GM06990 (cell line): ENCODE measurements around the gene KIF13A.

Experiments
- DNase-seq: peaks from one replicate; pipeline ENCODE4 v3.0.0-alpha.2; 2011; ENCODE audit not compliant: insufficient read length; ENCODE audit errors: extremely low read depth
- H3K27me3 ChIP-seq: replicated peaks from 2 replicates; pipeline ENCODE4 v1.6.0; 2011; ENCODE audit warnings: low read length; ENCODE audit not compliant: control insufficient read depth, insufficient read depth
- H3K36me3 ChIP-seq: 2 replicates; pipeline ENCODE4 v1.5.1; 2011; ENCODE audit warnings: low read length; ENCODE audit not compliant: control insufficient read depth, insufficient read depth
- H3K4me3 ChIP-seq: replicated peaks from 2 replicates; pipeline ENCODE4 v1.5.1; 2011; ENCODE audit warnings: low read depth, mild to moderate bottlenecking, control low read depth, low read length
- CTCF ChIP-seq: IDR thresholded peaks from 2 replicates; pipeline ENCODE4 v1.5.1; 2011; ENCODE audit warnings: low read length, control low read depth, mild to moderate bottlenecking, inconsistent platforms; ENCODE audit not compliant: insufficient read depth, poor library complexity, severe bottlenecking

Gene KIF13A

GRCh38 chr6:17971128-17972073 is 16.0 kb downstream of the KIF13A start:
- DNase-seq = no peak
- TF ChIP-seq CTCF = no peak
- no peak overlapping the region for H3K4me3 ChIP-seq
- H3K36me3 ChIP-seq = no peaks in the 10 kb centered on the region
- H3K27me3 ChIP-seq = no peaks in the 10 kb centered on the region

- no peak for TF ChIP-seq CTCF
- no peak for DNase-seq
- H3K27me3 ChIP-seq = no peaks in the 10 kb centered on the region
- H3K36me3 ChIP-seq = no peaks in the 10 kb centered on the region
- H3K4me3 ChIP-seq = no peak overlapping the region
Measured at GRCh38 chr6:17968876-17969275, 18.6 kb downstream of the KIF13A start.

GRCh38 chr6:17967668-17968518 is 19.5 kb downstream of the KIF13A start:
- Histone ChIP-seq H3K36me3 (no peaks in the 10 kb centered on the region), H3K27me3 (no peaks in the 10 kb centered on the region), H3K4me3 (no peak overlapping the region)
- DNase-seq = no peak
- TF ChIP-seq CTCF = no peak

- H3K27me3 ChIP-seq = no peaks in the 10 kb centered on the region
- no peak for TF ChIP-seq CTCF
- no peak for DNase-seq
- no peaks in the 10 kb centered on the region for H3K36me3 ChIP-seq
- no peak overlapping the region for H3K4me3 ChIP-seq
Measured at GRCh38 chr6:17966451-17966850, 21.0 kb downstream of the KIF13A start.

- no peaks in the 10 kb centered on the region for H3K36me3 ChIP-seq
- no peak for TF ChIP-seq CTCF
- no peak for DNase-seq
- H3K4me3 ChIP-seq = no peak overlapping the region
- H3K27me3 ChIP-seq = no peaks in the 10 kb centered on the region
Measured at GRCh38 chr6:17965397-17965796, 22.0 kb downstream of the KIF13A start.
